Right renal cortex interstitium (tissue), 3 donors: Measurements from ENCODE around the gene XIRP1. TPM values are rescaled to one million over a fixed set of nuclear protein-coding genes. Genes with fewer than 3 reads are reported as not detected.

ENCODE experiments used
- DNase-seq, 3 donors: peaks; one replicate each; pipeline ENCODE4 v3.0.0-alpha.2; 2013; ENCODE audit warnings: low read depth in 3 of 3, low spot score in 2 of 3
- polyA plus RNA-seq, 3 donors: library from polyadenylated mRNA; unstranded; fragments of 120-200 nt; gene quantifications; one replicate each; pipeline ENCODE4 v1.2.1, GENCODE V29; 2013; ENCODE audit not compliant: insufficient read length in 3 of 3

The XIRP1 gene
- polyA plus RNA-seq, 3 donors, result 0.12 to 0.47 (median 0.16) TPM

DNA sequence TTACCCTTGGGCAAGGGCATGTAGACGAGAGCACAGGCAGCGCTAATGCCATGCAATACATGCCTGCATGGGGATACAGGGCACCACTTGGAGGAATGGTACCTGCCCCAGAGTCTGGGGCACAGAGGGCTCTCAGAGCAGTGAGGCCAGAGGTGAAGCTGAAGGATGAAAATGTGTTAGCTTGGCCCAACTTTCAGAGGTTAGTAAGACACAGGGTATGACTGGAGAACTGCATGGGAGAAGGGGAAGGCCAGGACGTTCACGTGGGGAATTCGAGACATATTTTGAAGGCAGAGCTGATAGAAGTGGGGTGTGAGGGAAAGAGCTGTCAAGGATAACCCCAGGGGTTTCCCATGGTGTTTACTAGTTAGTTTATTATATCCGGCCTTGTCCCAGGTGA lies 58.6 kb downstream of the XIRP1 start:
- DNase-seq, result no peak

Other genes with a start within 250 kb of the XIRP1 start
- under 1 TPM; 0.54 to 0.85 (median 0.72) TPM for gene SCN11A, start 140.7 kb downstream of the XIRP1 start, polyA plus RNA-seq
- gene WDR48, start 140.6 kb downstream of the XIRP1 start, polyA plus RNA-seq, result 100 to 1,000 TPM; 105 to 108 (median 108) TPM
- gene GORASP1, start 85.0 kb downstream of the XIRP1 start, polyA plus RNA-seq, result 10 to 100 TPM; 55.5 to 59.3 (median 59.1) TPM
- 1 to 10 TPM; 5.8 to 7.3 (median 7.1) TPM for gene TTC21A, start 84.9 kb downstream of the XIRP1 start, polyA plus RNA-seq
- 10 to 100 TPM in 1 of 3 donors, 1 to 10 TPM in 2; 8.3 to 10.6 (median 9.2) TPM for gene CSRNP1, start 39.0 kb downstream of the XIRP1 start, polyA plus RNA-seq
- 1 to 10 TPM; 4.8 to 5.9 (median 4.9) TPM for gene CX3CR1, start 87.4 kb upstream of the XIRP1 start, polyA plus RNA-seq
- gene CCR8, start 137.1 kb upstream of the XIRP1 start, polyA plus RNA-seq, result not detected
- gene SLC25A38, start 190.8 kb upstream of the XIRP1 start, polyA plus RNA-seq, result 10 to 100 TPM; 33.4 to 37.9 (median 35.1) TPM
- gene RPSA, start 214.1 kb upstream of the XIRP1 start, polyA plus RNA-seq, result 1,000 to 10,000 TPM; 1,500 to 1,691 (median 1,570) TPM